Right renal cortex interstitium (tissue), 3 donors: ENCODE data around the gene DAG1. TPM values are rescaled to one million over a fixed set of nuclear protein-coding genes. Genes with fewer than 3 reads are reported as not detected.

Source experiments
- DNase-seq, 3 donors: peaks; one replicate each; pipeline ENCODE4 v3.0.0-alpha.2; 2013; ENCODE audit warnings: low read depth in 3 of 3, low spot score in 2 of 3
- polyA plus RNA-seq, 3 donors: library from polyadenylated mRNA; unstranded; fragments of 120-200 nt; gene quantifications; one replicate each; pipeline ENCODE4 v1.2.1, GENCODE V29; 2013; ENCODE audit not compliant: insufficient read length in 3 of 3

Gene DAG1
- polyA plus RNA-seq, 3 donors = 108 to 113 (median 110) TPM

- no peak for DNase-seq
Measured at GRCh38 chr3:49512781-49513355, 42.8 kb downstream of the DAG1 start.

- no peak for DNase-seq
Measured at GRCh38 chr3:49513494-49514124, 43.5 kb downstream of the DAG1 start.

GRCh38 chr3:49518016-49518415 lies 47.9 kb downstream of the DAG1 start:
- no peak for DNase-seq

- no peak for DNase-seq
Measured at GRCh38 chr3:49518441-49518840, 48.4 kb downstream of the DAG1 start.

GRCh38 chr3:49519296-49519695 lies 49.2 kb downstream of the DAG1 start:
- DNase-seq = no peak

GRCh38 chr3:49519916-49520385 lies 49.9 kb downstream of the DAG1 start:
- no peak for DNase-seq

- DNase-seq = no peak
Measured at GRCh38 chr3:49523756-49524747, 54.0 kb downstream of the DAG1 start.

GRCh38 chr3:49529567-49529966 lies 59.5 kb downstream of the DAG1 start:
- no peak for DNase-seq

GRCh38 chr3:49530231-49530630 lies 60.2 kb downstream of the DAG1 start:
- no peak for DNase-seq

GRCh38 chr3:49530701-49531100 lies 60.6 kb downstream of the DAG1 start:
- no peak for DNase-seq

- no peak for DNase-seq
Measured at GRCh38 chr3:49531218-49531617, 61.2 kb downstream of the DAG1 start.

GRCh38 chr3:49531715-49532114 lies 61.6 kb downstream of the DAG1 start:
- no peak for DNase-seq

- DNase-seq = no peak
Measured at GRCh38 chr3:49533031-49533430, 63.0 kb downstream of the DAG1 start.

GRCh38 chr3:49533786-49534519 lies 63.9 kb downstream of the DAG1 start:
- no peak for DNase-seq

- DNase-seq = peak in 1 of 3 donors; percentile 47
Measured at GRCh38 chr3:49534581-49535441, 64.7 kb downstream of the DAG1 start.

GRCh38 chr3:49535971-49536874 lies 66.2 kb downstream of the DAG1 start:
- DNase-seq = no peak

- DNase-seq = no peak
Measured at GRCh38 chr3:49536875-49537533, 66.9 kb downstream of the DAG1 start.
